ENCODE measurements around the gene TPM1. TPM values are rescaled to one million over a fixed set of nuclear protein-coding genes. Genes with fewer than 3 reads are reported as not detected.

The TPM1 gene
- total and polyA plus RNA-seq, 2 donors (not counting 1 experiment from before 2014, with no cell fraction given): 5.5 to 20.3 TPM

- TF ChIP-seq CTCF (IDR thresholded peaks at IDR 0.05) (no peak), EZH2 (IDR thresholded peaks at IDR 0.05; ENCODE audit: borderline replicate concordance, insufficient read depth, low read depth, low read length, poor library complexity, severe bottlenecking) (no peak)
- Histone ChIP-seq H3K79me2 (ENCODE audit: control insufficient read depth, insufficient read depth, low read length) (no peaks in the 10 kb centered on the region), H2AFZ (ENCODE audit: insufficient read depth, low read depth, low read length, poor library complexity, severe bottlenecking) (no peak overlapping the region), H3K9me3 (ENCODE audit: control extremely low read depth in 1 of 3, control insufficient read depth in 2 of 3, insufficient read depth in 1 of 3, low read length in 2 of 3) (no peaks in the 10 kb centered on the region), H3K4me3 (ENCODE audit: control extremely low read depth in 1 of 5, extremely low read depth in 1 of 5, insufficient read depth in 1 of 5, low read depth in 2 of 5, low read length in 4 of 5) (no peak overlapping the region), H3K36me3 (replicated peaks in 1 of 2; ENCODE audit: control extremely low read depth in 1 of 2, control insufficient read depth in 1 of 2, extremely low read depth in 1 of 2, insufficient read depth in 2 of 2, low read length in 1 of 2) (no peaks in the 10 kb centered on the region), H3K4me1 (ENCODE audit: control insufficient read depth in 2 of 2, insufficient read depth in 2 of 2, low read length in 2 of 2) (peaks cover 0 to 4% of the 10 kb centered on the region in 2 donors), H3K27me3 (replicated peaks in 1 of 4; ENCODE audit: control extremely low read depth in 1 of 4, control insufficient read depth in 3 of 4, insufficient read depth in 4 of 4, low read length in 3 of 4) (peaks cover 0 to 2% (median 0%) of the 10 kb centered on the region in 4 experiments), H3K9ac (ENCODE audit: low read length) (no peak overlapping the region), H3K4me2 (replicated peaks; ENCODE audit: low read depth, low read length, poor library complexity, severe bottlenecking) (no peak overlapping the region), H4K20me1 (ENCODE audit: control insufficient read depth, insufficient read depth, low read length, poor library complexity, severe bottlenecking) (no peaks in the 10 kb centered on the region), H3K27ac (ENCODE audit: low read length in 2 of 2) (no peak overlapping the region)
- Mint-ChIP-seq H3K4me1 (peaks cover 2% of the 10 kb centered on the region), H3K4me3 (no peak overlapping the region), H3K27ac (no peak overlapping the region), H3K27me3 (no peaks in the 10 kb centered on the region), H3K9me3 (ENCODE audit: insufficient read depth) (no peaks in the 10 kb centered on the region)
- DNase-seq (no peak), ATAC-seq (ENCODE audit: low read depth) (no peak)
- 68% methylated on average over 4 of the region's 6 CpGs for WGBS (ENCODE audit: insufficient coverage)
- intact Hi-C loops (cut with micrococcal nuclease): no loop called here
- ChIA-PET POLR2A (interaction anchor here (0.6 kb wide), 1 partner anchor 1385 kb away, joined by 5 read pairs; no protein-coding TSS in a partner anchor), CTCF (interaction anchor here (0.6 to 8.3 kb wide), 3 partner anchors 9 to 42 kb away, joined by 3 to 67 read pairs (median 4); no protein-coding TSS in a partner anchor)
Measured at GRCh38 chr15:63089260-63090043, 46.9 kb downstream of the TPM1 start.

- Histone ChIP-seq H3K4me1 (ENCODE audit: control insufficient read depth in 2 of 2, insufficient read depth in 2 of 2, low read length in 2 of 2) (peaks cover 0 to 4% of the 10 kb centered on the region in 2 donors), H3K4me3 (ENCODE audit: control extremely low read depth in 1 of 5, extremely low read depth in 1 of 5, insufficient read depth in 1 of 5, low read depth in 2 of 5, low read length in 4 of 5) (no peak overlapping the region), H3K27ac (ENCODE audit: low read length in 2 of 2) (no peak overlapping the region), H3K27me3 (replicated peaks in 1 of 4; ENCODE audit: control extremely low read depth in 1 of 4, control insufficient read depth in 3 of 4, insufficient read depth in 4 of 4, low read length in 3 of 4) (peaks cover 0 to 2% (median 0%) of the 10 kb centered on the region in 4 experiments), H3K9me3 (ENCODE audit: control extremely low read depth in 1 of 3, control insufficient read depth in 2 of 3, insufficient read depth in 1 of 3, low read length in 2 of 3) (no peaks in the 10 kb centered on the region), H2AFZ (ENCODE audit: insufficient read depth, low read depth, low read length, poor library complexity, severe bottlenecking) (no peak overlapping the region), H4K20me1 (ENCODE audit: control insufficient read depth, insufficient read depth, low read length, poor library complexity, severe bottlenecking) (no peaks in the 10 kb centered on the region), H3K79me2 (ENCODE audit: control insufficient read depth, insufficient read depth, low read length) (no peaks in the 10 kb centered on the region), H3K36me3 (replicated peaks in 1 of 2; ENCODE audit: control extremely low read depth in 1 of 2, control insufficient read depth in 1 of 2, extremely low read depth in 1 of 2, insufficient read depth in 2 of 2, low read length in 1 of 2) (no peaks in the 10 kb centered on the region), H3K4me2 (replicated peaks; ENCODE audit: low read depth, low read length, poor library complexity, severe bottlenecking) (no peak overlapping the region), H3K9ac (ENCODE audit: low read length) (no peak overlapping the region)
- WGBS (ENCODE audit: insufficient coverage): 92% methylated on average over 5 of the region's 9 CpGs
- no peaks in the 10 kb centered on the region for H3K9me3 Mint-ChIP-seq (ENCODE audit: insufficient read depth)
- intact Hi-C loops (cut with micrococcal nuclease): no loop called here
- ChIA-PET CTCF (interaction anchor here (8.3 kb wide), 1 partner anchor 43 kb away, joined by 67 read pairs; no protein-coding TSS in a partner anchor), POLR2A (interaction anchor here (0.6 kb wide), 1 partner anchor 1384 kb away, joined by 5 read pairs; no protein-coding TSS in a partner anchor)
- TF ChIP-seq CTCF (IDR thresholded peaks at IDR 0.05): no peak
- no peak for TF ChIP-seq EZH2 (IDR thresholded peaks at IDR 0.05; ENCODE audit: borderline replicate concordance, insufficient read depth, low read depth, low read length, poor library complexity, severe bottlenecking)
- H3K27ac Mint-ChIP-seq: no peak overlapping the region
- no peak overlapping the region for H3K4me3 Mint-ChIP-seq
- no peaks in the 10 kb centered on the region for H3K27me3 Mint-ChIP-seq
- ATAC-seq (ENCODE audit: low read depth) (no peak), DNase-seq (no peak)
- peaks cover 2% of the 10 kb centered on the region for H3K4me1 Mint-ChIP-seq
Measured at GRCh38 chr15:63090472-63090871, 47.9 kb downstream of the TPM1 start.

All from B cell (primary cell).